ENCODE measurements around the gene SDHAF1.

GRCh38 chr19:35959968-35960320, 35.0 kb upstream of the SDHAF1 start:
- TF ChIP-seq, protein P1, sequence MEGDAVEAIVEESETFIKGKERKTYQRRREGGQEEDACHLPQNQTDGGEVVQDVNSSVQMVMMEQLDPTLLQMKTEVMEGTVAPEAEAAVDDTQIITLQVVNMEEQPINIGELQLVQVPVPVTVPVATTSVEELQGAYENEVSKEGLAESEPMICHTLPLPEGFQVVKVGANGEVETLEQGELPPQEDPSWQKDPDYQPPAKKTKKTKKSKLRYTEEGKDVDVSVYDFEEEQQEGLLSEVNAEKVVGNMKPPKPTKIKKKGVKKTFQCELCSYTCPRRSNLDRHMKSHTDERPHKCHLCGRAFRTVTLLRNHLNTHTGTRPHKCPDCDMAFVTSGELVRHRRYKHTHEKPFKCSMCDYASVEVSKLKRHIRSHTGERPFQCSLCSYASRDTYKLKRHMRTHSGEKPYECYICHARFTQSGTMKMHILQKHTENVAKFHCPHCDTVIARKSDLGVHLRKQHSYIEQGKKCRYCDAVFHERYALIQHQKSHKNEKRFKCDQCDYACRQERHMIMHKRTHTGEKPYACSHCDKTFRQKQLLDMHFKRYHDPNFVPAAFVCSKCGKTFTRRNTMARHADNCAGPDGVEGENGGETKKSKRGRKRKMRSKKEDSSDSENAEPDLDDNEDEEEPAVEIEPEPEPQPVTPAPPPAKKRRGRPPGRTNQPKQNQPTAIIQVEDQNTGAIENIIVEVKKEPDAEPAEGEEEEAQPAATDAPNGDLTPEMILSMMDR (IDR thresholded peaks at IDR 0.05): no peak
- TF ChIP-seq POLR2A (IDR thresholded peaks at IDR 0.05) (no peak), POLR2AphosphoS5 (IDR thresholded peaks at IDR 0.05) (no peak)
